HL-60 (cell line): Measurements from ENCODE around the gene RYR2.
"Not testable (repeated sequence)": the region's sequence is repeated elsewhere in the genome, so short reads cannot be mapped to it uniquely, and the experiment has no call there.

Experiments
- CTCF ChIP-seq: IDR thresholded peaks from one replicate; pipeline ENCODE4 v1.5.1; 2011; ENCODE audit warnings: low read length, control low read depth, inconsistent platforms; ENCODE audit not compliant: insufficient read depth
- POLR2AphosphoS5 ChIP-seq: IDR thresholded peaks from 2 replicates; pipeline ENCODE4 v1.6.1; 2012; ENCODE audit warnings: low read depth
- TF ChIP-seq, protein P1 (sequence below): IDR thresholded peaks from 2 replicates; pipeline ENCODE4 v1.6.1; 2012; ENCODE audit warnings: low read depth; ENCODE audit not compliant: insufficient replicate concordance

DNA sequence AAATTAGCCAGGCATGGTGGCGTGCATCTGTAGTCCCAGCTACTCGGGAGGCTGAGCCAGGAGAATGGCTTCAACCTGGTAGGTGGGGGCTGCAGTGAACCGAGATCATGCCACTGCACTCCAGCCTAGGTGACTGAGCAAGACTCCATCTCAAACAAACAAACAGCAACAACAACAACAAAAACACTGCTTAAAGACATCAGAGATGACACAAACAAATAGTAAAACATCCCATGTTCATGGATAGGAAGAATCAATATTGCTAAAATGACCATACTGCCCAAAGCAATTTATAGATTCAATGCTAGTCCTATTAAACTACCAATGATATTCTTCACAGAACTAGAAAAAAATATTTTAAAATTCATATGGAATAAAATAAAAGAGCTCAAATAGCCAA is 801.5 kb downstream of the RYR2 start:
- TF ChIP-seq CTCF, POLR2AphosphoS5: not testable (repeated sequence)
- TF ChIP-seq, protein P1, sequence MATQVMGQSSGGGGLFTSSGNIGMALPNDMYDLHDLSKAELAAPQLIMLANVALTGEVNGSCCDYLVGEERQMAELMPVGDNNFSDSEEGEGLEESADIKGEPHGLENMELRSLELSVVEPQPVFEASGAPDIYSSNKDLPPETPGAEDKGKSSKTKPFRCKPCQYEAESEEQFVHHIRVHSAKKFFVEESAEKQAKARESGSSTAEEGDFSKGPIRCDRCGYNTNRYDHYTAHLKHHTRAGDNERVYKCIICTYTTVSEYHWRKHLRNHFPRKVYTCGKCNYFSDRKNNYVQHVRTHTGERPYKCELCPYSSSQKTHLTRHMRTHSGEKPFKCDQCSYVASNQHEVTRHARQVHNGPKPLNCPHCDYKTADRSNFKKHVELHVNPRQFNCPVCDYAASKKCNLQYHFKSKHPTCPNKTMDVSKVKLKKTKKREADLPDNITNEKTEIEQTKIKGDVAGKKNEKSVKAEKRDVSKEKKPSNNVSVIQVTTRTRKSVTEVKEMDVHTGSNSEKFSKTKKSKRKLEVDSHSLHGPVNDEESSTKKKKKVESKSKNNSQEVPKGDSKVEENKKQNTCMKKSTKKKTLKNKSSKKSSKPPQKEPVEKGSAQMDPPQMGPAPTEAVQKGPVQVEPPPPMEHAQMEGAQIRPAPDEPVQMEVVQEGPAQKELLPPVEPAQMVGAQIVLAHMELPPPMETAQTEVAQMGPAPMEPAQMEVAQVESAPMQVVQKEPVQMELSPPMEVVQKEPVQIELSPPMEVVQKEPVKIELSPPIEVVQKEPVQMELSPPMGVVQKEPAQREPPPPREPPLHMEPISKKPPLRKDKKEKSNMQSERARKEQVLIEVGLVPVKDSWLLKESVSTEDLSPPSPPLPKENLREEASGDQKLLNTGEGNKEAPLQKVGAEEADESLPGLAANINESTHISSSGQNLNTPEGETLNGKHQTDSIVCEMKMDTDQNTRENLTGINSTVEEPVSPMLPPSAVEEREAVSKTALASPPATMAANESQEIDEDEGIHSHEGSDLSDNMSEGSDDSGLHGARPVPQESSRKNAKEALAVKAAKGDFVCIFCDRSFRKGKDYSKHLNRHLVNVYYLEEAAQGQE: not testable (repeated sequence)
